IMR-90 (cell line): ENCODE data around the gene KLHDC10.

Experiments used
- BHLHE40 ChIP-seq: fragments of 150-350 bp; IDR thresholded peaks from 2 replicates; pipeline ENCODE4 v1.6.1; 2016; ENCODE audit warnings: mild to moderate bottlenecking, low read depth, low read length
- CEBPB ChIP-seq: IDR thresholded peaks from 2 replicates; pipeline ENCODE4 v1.6.1; 2012; ENCODE audit warnings: low read depth, low read length, improper control_type of control experiment
- MAZ ChIP-seq: IDR thresholded peaks from 2 replicates; pipeline ENCODE4 v1.6.1; 2012; ENCODE audit warnings: low read depth, mild to moderate bottlenecking, low read length, improper control_type of control experiment, moderate library complexity, borderline replicate concordance
- MXI1 ChIP-seq: IDR thresholded peaks from 2 replicates; pipeline ENCODE4 v1.6.1; 2012; ENCODE audit warnings: low read depth, mild to moderate bottlenecking, low read length, moderate library complexity, borderline replicate concordance
- NFE2L2 ChIP-seq: fragments of 150-350 bp; IDR thresholded peaks from 2 replicates; pipeline ENCODE4 v1.6.1; 2016; ENCODE audit warnings: low read depth, mild to moderate bottlenecking, low read length
- RAD21 ChIP-seq: IDR thresholded peaks from 2 replicates; pipeline ENCODE4 v1.6.1; 2012; ENCODE audit warnings: low read length, improper control_type of control experiment
- RFX5 ChIP-seq: IDR thresholded peaks from 2 replicates; pipeline ENCODE4 v1.8.0; 2012; ENCODE audit warnings: low read depth, mild to moderate bottlenecking, low read length, moderate library complexity
- SMC3 ChIP-seq: fragments of 150-350 bp; IDR thresholded peaks from 2 replicates; pipeline ENCODE4 v1.6.1; 2016; ENCODE audit warnings: low read depth, mild to moderate bottlenecking, antibody characterized with exemption, low read length, moderate library complexity
- TF ChIP-seq, protein P1 (sequence below): conservative IDR thresholded peaks from 2 replicates; pipeline ENCODE4 v1.5.1; 2012; ENCODE audit warnings: mild to moderate bottlenecking, low read depth, low read length, improper control_type of control experiment
- TF ChIP-seq, protein P2 (sequence below): fragments of 150-350 bp; IDR thresholded peaks from 2 replicates; pipeline ENCODE4 v1.6.1; 2016; ENCODE audit warnings: low read depth, mild to moderate bottlenecking, low read length, moderate library complexity, borderline replicate concordance

DNA sequence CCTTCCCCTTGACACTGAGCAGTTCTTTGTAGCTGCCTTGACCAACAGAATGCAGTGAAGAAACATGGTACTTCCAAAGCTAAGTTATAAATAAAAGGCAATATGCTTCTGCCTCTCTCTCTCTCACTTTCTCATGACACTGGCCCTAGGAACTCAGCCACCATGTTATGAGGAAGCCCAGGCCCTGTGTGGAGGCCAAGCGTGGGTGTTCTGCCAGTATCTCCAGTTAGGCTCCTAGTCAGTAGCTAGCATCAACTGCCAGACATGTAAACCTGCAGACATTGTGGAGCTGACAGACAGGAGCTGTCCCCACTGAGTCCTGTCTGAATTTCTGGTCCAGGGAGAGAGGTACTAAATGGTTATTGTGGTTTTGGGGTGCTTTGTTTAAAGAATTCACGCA is 89.7 kb downstream of the KLHDC10 start:
- TF ChIP-seq, protein P1, sequence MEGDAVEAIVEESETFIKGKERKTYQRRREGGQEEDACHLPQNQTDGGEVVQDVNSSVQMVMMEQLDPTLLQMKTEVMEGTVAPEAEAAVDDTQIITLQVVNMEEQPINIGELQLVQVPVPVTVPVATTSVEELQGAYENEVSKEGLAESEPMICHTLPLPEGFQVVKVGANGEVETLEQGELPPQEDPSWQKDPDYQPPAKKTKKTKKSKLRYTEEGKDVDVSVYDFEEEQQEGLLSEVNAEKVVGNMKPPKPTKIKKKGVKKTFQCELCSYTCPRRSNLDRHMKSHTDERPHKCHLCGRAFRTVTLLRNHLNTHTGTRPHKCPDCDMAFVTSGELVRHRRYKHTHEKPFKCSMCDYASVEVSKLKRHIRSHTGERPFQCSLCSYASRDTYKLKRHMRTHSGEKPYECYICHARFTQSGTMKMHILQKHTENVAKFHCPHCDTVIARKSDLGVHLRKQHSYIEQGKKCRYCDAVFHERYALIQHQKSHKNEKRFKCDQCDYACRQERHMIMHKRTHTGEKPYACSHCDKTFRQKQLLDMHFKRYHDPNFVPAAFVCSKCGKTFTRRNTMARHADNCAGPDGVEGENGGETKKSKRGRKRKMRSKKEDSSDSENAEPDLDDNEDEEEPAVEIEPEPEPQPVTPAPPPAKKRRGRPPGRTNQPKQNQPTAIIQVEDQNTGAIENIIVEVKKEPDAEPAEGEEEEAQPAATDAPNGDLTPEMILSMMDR, result no peak
- TF ChIP-seq, protein P2, sequence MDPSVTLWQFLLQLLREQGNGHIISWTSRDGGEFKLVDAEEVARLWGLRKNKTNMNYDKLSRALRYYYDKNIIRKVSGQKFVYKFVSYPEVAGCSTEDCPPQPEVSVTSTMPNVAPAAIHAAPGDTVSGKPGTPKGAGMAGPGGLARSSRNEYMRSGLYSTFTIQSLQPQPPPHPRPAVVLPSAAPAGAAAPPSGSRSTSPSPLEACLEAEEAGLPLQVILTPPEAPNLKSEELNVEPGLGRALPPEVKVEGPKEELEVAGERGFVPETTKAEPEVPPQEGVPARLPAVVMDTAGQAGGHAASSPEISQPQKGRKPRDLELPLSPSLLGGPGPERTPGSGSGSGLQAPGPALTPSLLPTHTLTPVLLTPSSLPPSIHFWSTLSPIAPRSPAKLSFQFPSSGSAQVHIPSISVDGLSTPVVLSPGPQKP, result no peak
- no peak for TF ChIP-seq CEBPB
- TF ChIP-seq MXI1, result no peak
- TF ChIP-seq RAD21, result no peak
- TF ChIP-seq MAZ, result no peak
- TF ChIP-seq BHLHE40, result no peak
- TF ChIP-seq SMC3, result no peak
- TF ChIP-seq NFE2L2, result no peak
- no peak for TF ChIP-seq RFX5
